ENCODE measurements around the gene SPANXB1. TPM values are rescaled to one million over a fixed set of nuclear protein-coding genes. Genes with fewer than 3 reads are reported as not detected.
"Not testable (repeated sequence)": the region's sequence is repeated elsewhere in the genome, so short reads cannot be mapped to it uniquely, and the experiment has no call there.

Gene SPANXB1, protein sequence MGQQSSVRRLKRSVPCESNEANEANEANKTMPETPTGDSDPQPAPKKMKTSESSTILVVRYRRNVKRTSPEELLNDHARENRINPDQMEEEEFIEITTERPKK
- not detected in 2 replicates for total RNA-seq

DNA sequence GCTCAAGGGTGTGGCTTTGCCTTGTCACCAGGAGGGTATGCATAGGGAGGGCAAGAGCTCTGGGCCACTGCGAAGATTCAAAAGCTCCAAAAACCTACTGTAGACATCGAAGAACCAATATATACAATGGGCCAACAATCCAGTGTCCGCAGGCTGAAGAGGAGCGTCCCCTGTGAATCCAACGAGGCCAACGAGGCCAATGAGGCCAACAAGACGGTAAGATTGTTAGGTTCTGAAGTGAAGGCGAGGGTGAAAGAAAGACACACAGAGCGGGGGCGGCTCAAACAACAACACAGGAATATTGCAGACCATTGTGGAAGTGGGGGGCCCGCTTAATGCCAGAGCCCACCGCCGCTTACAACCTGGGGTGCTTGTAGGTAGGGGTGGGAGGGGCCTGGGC is at the start of gene SPANXB1:
Gene SPANXB1, plus strand, starts transcription at position 27 of the 400 bp plus-strand sequence. Its CDS starts 100 bp downstream, at position 127.
- not testable (repeated sequence) for H3K4me3 ChIP-seq (ENCODE audit: low read depth, low read length); DNase-seq (ENCODE audit: low read depth); H3K27me3 ChIP-seq (ENCODE audit: control insufficient read depth, insufficient read depth, low read length); H3K36me3 ChIP-seq (ENCODE audit: control insufficient read depth, insufficient read depth, low read length)

DNA sequence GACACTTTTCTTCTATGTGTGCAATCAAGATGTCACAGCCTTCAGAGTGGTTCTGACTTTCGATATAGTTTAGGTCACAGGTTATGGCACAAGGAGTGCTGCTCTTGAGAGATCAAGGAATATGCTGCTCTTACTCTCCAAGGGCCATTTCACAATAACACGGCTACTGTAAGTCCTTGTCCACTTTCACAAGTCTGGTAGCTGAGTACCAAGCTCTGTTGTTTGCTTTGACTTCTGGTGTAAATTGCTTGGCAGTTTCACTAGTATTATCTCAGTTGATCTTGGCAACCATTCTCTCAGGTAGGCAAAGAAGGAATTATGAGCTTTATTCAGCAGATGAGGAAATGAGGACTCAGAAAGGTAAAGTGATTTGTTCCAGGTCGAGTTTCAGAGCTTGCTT is 35.4 kb upstream of the SPANXB1 start:
- TF ChIP-seq, protein P1, sequence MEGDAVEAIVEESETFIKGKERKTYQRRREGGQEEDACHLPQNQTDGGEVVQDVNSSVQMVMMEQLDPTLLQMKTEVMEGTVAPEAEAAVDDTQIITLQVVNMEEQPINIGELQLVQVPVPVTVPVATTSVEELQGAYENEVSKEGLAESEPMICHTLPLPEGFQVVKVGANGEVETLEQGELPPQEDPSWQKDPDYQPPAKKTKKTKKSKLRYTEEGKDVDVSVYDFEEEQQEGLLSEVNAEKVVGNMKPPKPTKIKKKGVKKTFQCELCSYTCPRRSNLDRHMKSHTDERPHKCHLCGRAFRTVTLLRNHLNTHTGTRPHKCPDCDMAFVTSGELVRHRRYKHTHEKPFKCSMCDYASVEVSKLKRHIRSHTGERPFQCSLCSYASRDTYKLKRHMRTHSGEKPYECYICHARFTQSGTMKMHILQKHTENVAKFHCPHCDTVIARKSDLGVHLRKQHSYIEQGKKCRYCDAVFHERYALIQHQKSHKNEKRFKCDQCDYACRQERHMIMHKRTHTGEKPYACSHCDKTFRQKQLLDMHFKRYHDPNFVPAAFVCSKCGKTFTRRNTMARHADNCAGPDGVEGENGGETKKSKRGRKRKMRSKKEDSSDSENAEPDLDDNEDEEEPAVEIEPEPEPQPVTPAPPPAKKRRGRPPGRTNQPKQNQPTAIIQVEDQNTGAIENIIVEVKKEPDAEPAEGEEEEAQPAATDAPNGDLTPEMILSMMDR (IDR thresholded peaks at IDR 0.05; ENCODE audit: insufficient read depth, low read length, poor library complexity, severe bottlenecking): no peak
- Histone ChIP-seq H3K36me3 (ENCODE audit: control insufficient read depth, insufficient read depth, low read length) (no peaks in the 10 kb centered on the region), H3K4me3 (ENCODE audit: low read depth, low read length) (no peak overlapping the region), H3K27me3 (ENCODE audit: control insufficient read depth, insufficient read depth, low read length) (no peaks in the 10 kb centered on the region)
- DNase-seq (ENCODE audit: low read depth): no peak

DNA sequence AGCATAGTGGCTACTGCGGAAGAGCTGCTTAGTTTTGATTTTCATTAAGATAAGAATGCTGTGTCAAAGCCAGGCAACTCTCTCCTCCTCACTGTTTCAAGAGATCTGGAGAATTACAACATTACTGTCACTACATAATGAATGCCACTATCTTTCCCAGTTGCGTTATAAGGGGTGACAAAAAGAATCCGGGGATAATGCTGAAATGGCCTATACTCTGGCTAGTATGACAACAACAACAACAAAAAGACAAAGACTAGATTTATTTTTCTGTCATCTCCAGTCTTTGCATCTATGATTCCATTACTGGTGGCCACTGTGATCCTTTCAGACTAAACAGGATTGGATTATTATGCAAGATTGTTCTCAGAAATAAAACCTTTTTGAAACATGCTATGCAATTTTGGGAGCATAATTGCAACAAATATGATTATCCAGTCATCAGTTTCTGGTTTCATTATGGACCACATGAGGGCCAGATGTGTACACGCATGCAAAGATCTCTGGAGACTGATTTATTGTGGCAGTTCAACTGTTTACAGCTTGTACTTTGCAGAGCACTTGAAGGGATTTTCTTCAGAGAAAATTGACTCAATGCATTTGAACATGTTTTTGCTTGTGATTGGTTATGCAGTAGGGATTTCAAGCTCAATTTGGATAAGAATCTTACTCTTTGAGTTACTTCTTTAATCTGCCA is 31.1 kb upstream of the SPANXB1 start:
- TF ChIP-seq, protein P1 (IDR thresholded peaks at IDR 0.05; ENCODE audit: insufficient read depth, low read length, poor library complexity, severe bottlenecking): no peak
- DNase-seq (ENCODE audit: low read depth): no peak
- H3K27me3 ChIP-seq (ENCODE audit: control insufficient read depth, insufficient read depth, low read length): no peaks in the 10 kb centered on the region
- H3K36me3 ChIP-seq (ENCODE audit: control insufficient read depth, insufficient read depth, low read length): no peaks in the 10 kb centered on the region
- H3K4me3 ChIP-seq (ENCODE audit: low read depth, low read length): no peak overlapping the region

DNA sequence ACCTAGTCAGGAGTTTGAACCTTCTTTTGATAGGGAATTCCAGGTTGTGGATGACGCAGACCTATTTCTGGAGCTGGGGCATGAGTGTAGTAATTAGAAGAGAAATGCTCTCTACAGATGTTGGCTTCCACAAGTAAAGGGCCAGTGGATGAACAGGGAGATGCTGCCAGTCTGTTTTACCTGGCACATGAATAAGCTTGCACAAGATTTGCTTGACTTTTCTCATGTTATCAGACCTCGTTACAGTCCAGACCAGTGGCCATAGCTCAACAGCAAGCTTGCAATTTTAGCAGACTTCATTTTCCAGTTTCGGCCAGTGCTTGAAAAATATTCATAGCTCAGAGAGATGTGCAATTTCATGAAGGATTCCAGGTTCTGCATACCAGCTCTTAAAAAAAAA is 26.9 kb upstream of the SPANXB1 start:
- no peaks in the 10 kb centered on the region for H3K27me3 ChIP-seq (ENCODE audit: control insufficient read depth, insufficient read depth, low read length)
- TF ChIP-seq, protein P1 (IDR thresholded peaks at IDR 0.05; ENCODE audit: insufficient read depth, low read length, poor library complexity, severe bottlenecking): no peak
- no peak for DNase-seq (ENCODE audit: low read depth)
- H3K4me3 ChIP-seq (ENCODE audit: low read depth, low read length): no peak overlapping the region
- H3K36me3 ChIP-seq (ENCODE audit: control insufficient read depth, insufficient read depth, low read length): no peaks in the 10 kb centered on the region

DNA sequence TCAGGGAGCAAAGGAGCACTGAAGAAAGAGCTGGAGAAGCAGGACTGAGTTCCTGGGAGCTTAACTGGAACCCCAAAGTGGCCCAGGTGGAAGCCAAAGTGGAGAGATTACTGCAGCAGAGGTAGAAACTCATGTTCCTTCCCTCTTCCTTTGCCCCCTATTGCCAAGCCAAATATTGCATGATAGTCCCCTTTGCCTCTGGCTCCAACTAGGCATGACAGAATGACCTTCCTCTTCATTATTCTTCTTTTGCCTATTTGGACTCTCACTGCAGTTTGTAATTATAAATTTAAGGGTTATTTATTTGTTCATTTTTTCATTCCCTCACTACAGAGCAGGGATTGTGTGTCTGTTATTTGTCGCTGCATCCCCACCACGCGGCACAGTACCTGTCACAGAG is 22.1 kb upstream of the SPANXB1 start:
- H3K4me3 ChIP-seq (ENCODE audit: low read depth, low read length): no peak overlapping the region
- H3K36me3 ChIP-seq (ENCODE audit: control insufficient read depth, insufficient read depth, low read length): no peaks in the 10 kb centered on the region
- TF ChIP-seq, protein P1 (IDR thresholded peaks at IDR 0.05; ENCODE audit: insufficient read depth, low read length, poor library complexity, severe bottlenecking): no peak
- no peak for DNase-seq (ENCODE audit: low read depth)
- no peaks in the 10 kb centered on the region for H3K27me3 ChIP-seq (ENCODE audit: control insufficient read depth, insufficient read depth, low read length)

DNA sequence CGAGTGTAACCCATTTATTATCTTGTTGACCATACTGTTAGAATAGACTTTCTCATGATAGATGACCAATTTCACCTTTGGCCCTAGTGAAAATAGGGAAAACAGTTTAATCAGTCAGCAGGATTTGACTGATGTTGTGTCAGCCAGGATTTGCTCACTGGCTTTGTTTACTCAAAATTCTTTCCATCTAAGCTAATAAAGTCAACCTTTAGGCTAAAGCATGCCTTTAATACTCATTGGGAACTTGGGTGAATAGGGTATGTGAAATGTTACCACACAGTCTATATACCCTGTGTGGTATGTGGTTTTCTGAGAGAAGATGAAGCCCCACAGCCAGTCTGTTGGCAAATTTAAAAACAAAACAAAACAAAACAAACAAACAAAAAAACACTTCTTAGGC is 18.7 kb upstream of the SPANXB1 start:
- DNase-seq (ENCODE audit: low read depth): no peak
- Histone ChIP-seq H3K27me3 (ENCODE audit: control insufficient read depth, insufficient read depth, low read length) (no peaks in the 10 kb centered on the region), H3K36me3 (ENCODE audit: control insufficient read depth, insufficient read depth, low read length) (no peaks in the 10 kb centered on the region), H3K4me3 (ENCODE audit: low read depth, low read length) (no peak overlapping the region)
- TF ChIP-seq, protein P1 (IDR thresholded peaks at IDR 0.05; ENCODE audit: insufficient read depth, low read length, poor library complexity, severe bottlenecking): no peak

DNA sequence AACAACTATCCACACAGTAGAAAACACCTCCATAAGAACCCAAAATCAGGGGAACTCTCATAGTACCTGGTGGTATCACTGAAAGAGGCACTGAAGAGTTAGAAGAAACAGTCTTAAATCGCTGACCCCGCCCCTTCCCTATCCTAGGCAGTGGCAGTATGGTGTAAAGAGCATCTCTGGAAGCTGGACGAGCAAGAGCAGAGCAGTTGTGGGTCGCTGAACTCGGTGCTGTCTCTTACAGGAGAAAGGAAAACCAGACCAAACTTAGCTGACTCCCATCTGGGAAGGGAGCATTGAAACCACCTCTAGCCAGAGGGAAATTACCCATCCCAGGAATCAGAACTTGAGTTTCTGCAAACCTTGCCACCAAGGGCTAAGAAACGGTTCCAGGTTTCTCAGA is 2.8 kb downstream of the SPANXB1 start:
- not testable (repeated sequence) for DNase-seq (ENCODE audit: low read depth); H3K36me3 ChIP-seq (ENCODE audit: control insufficient read depth, insufficient read depth, low read length); H3K4me3 ChIP-seq (ENCODE audit: low read depth, low read length); H3K27me3 ChIP-seq (ENCODE audit: control insufficient read depth, insufficient read depth, low read length)

DNA sequence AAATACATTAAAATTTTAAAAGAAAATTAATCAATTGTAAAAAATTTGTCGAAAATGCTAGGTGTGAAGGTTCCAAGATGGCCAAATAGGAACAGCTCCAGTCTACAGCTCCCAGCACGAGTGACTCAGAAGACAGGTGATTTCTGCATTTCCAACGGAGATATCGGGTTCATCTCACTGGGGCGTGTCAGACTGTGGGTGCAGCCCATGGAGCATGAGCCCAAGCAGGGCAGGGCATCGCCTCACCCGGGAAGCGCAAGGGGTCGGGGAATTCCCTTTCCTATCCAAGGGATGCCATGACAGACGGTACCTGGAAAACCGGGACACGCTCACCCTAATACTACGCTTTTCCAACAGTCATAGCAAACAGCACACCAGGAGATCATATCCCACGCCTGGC is 41.9 kb downstream of the SPANXB1 start:
- not testable (repeated sequence) for DNase-seq (ENCODE audit: low read depth); H3K4me3 ChIP-seq (ENCODE audit: low read depth, low read length); H3K36me3 ChIP-seq (ENCODE audit: control insufficient read depth, insufficient read depth, low read length); H3K27me3 ChIP-seq (ENCODE audit: control insufficient read depth, insufficient read depth, low read length)

DNA sequence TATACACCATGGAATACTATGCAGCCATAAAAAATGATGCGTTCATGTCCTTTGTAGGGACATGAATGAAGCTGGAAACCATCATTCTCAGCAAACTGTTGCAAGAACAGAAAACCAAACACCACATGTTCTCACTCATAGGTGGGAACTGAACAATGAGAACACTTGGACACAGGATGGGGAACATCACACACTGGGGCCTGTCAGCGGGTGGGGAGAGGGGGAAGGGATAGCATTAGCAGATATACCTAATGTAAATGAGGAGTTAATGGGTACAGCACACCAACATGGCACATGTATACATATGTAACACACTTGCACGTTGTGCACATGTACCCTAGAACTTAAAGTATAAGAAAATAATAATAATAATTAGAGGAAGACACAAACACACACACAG is 47.5 kb downstream of the SPANXB1 start:
- not testable (repeated sequence) for H3K27me3 ChIP-seq (ENCODE audit: control insufficient read depth, insufficient read depth, low read length); DNase-seq (ENCODE audit: low read depth); H3K36me3 ChIP-seq (ENCODE audit: control insufficient read depth, insufficient read depth, low read length); H3K4me3 ChIP-seq (ENCODE audit: low read depth, low read length)

DNA sequence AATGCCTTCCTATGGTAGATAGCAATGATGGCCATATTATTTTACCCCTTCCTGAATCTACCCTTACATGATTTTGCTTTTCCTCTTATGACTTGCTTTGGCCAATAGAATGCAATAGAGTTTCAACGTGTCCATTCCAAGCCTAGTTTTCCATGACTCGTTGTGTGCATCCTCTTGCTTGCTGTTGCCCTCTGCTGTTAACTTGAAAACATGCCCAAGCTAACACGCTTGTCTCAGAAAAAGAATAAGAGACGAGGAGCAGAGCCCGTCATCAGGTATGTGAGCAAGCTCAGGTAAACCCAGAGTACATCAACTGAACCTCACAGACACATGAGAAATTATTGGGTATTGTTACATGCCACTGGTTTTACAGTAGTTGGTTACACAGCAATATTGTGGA is 49.7 kb downstream of the SPANXB1 start:
- H3K27me3 ChIP-seq (ENCODE audit: control insufficient read depth, insufficient read depth, low read length); DNase-seq (ENCODE audit: low read depth); H3K36me3 ChIP-seq (ENCODE audit: control insufficient read depth, insufficient read depth, low read length); H3K4me3 ChIP-seq (ENCODE audit: low read depth, low read length): not testable (repeated sequence)
